HEK293 (cell line): ENCODE measurements around the gene POLR1H.
"Not testable (repeated sequence)": the region's sequence is repeated elsewhere in the genome, so short reads cannot be mapped to it uniquely, and the experiment has no call there.

ENCODE experiments used
- FEZF1 ChIP-seq: fragments of 450-650 bp; formaldehyde crosslinking; IDR thresholded peaks from 2 replicates; pipeline ENCODE4 v1.5.1; 2016; ENCODE audit warnings: missing biosample characterization, missing genetic modification characterization
- SP2 ChIP-seq: fragments of 450-650 bp; formaldehyde crosslinking; IDR thresholded peaks from 2 replicates; pipeline ENCODE4 v1.5.1; 2016; ENCODE audit warnings: missing biosample characterization, missing genetic modification characterization
- YY1 ChIP-seq: fragments of 450-650 bp; formaldehyde crosslinking; IDR thresholded peaks from 2 replicates; pipeline ENCODE4 v1.5.1; 2018; ENCODE audit warnings: missing biosample characterization, missing genetic modification characterization
- ZNF544 ChIP-seq: fragments of 450-650 bp; formaldehyde crosslinking; IDR thresholded peaks from 2 replicates; pipeline ENCODE4 v1.5.0; 2017; ENCODE audit warnings: missing biosample characterization, missing genetic modification characterization
- TF ChIP-seq, protein P1 (sequence below): fragments of 450-650 bp; formaldehyde crosslinking; IDR thresholded peaks from 2 replicates; pipeline ENCODE4 v1.5.1; 2016; ENCODE audit warnings: missing biosample characterization, missing genetic modification characterization
- TF ChIP-seq, protein P2 (sequence below): fragments of 450-650 bp; formaldehyde crosslinking; IDR thresholded peaks from 2 replicates; pipeline ENCODE4 v1.5.1; 2016; ENCODE audit warnings: missing biosample characterization, missing genetic modification characterization
- TF ChIP-seq, protein P3 (sequence below): fragments of 450-650 bp; formaldehyde crosslinking; IDR thresholded peaks from 2 replicates; pipeline ENCODE4 v1.5.1; 2016; ENCODE audit warnings: missing biosample characterization, missing genetic modification characterization
- TF ChIP-seq, protein P4 (sequence below): fragments of 450-650 bp; formaldehyde crosslinking; IDR thresholded peaks from 2 replicates; pipeline ENCODE4 v1.5.1; 2016; ENCODE audit warnings: missing biosample characterization, missing genetic modification characterization, low read depth
- TF ChIP-seq, protein P5 (sequence below): fragments of 450-650 bp; formaldehyde crosslinking; IDR thresholded peaks from 2 replicates; pipeline ENCODE4 v1.5.1; 2016; ENCODE audit warnings: missing biosample characterization, missing genetic modification characterization
- TF ChIP-seq, protein P6 (sequence below): fragments of 450-650 bp; formaldehyde crosslinking; IDR thresholded peaks from 2 replicates; pipeline ENCODE4 v1.5.1; 2017; ENCODE audit warnings: missing biosample characterization, missing genetic modification characterization

DNA sequence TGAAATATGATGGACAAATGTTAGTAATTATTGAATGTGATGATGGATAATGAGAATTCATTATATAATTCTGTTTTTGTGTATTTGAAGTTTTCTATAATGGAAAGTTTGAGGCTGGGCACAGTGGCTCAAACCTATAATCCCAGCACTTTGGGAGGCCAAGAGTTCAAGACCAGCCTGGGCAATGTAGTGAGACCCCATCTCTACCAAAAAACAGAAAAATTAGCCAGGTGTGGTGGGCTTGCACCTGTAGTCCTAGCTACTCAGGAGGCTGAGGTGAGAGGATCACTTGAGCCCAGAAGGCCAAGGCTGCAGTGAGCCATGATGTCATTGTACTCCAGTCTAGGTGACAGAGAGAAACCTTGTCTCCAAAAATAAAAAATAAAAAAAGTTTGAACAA, 38.4 kb upstream of the POLR1H start:
- TF ChIP-seq FEZF1, YY1, SP2, ZNF544 (tag by site-specific recombination): not testable (repeated sequence)
- TF ChIP-seq, protein P1, sequence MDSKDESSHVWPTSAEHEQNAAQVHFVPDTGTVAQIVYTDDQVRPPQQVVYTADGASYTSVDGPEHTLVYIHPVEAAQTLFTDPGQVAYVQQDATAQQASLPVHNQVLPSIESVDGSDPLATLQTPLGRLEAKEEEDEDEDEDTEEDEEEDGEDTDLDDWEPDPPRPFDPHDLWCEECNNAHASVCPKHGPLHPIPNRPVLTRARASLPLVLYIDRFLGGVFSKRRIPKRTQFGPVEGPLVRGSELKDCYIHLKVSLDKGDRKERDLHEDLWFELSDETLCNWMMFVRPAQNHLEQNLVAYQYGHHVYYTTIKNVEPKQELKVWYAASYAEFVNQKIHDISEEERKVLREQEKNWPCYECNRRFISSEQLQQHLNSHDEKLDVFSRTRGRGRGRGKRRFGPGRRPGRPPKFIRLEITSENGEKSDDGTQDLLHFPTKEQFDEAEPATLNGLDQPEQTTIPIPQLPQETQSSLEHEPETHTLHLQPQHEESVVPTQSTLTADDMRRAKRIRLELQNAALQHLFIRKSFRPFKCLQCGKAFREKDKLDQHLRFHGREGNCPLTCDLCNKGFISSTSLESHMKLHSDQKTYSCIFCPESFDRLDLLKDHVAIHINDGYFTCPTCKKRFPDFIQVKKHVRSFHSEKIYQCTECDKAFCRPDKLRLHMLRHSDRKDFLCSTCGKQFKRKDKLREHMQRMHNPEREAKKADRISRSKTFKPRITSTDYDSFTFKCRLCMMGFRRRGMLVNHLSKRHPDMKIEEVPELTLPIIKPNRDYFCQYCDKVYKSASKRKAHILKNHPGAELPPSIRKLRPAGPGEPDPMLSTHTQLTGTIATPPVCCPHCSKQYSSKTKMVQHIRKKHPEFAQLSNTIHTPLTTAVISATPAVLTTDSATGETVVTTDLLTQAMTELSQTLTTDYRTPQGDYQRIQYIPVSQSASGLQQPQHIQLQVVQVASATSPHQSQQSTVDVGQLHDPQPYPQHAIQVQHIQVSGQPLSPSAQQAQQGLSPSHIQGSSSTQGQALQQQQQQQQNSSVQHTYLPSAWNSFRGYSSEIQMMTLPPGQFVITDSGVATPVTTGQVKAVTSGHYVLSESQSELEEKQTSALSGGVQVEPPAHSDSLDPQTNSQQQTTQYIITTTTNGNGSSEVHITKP: not testable (repeated sequence)
- TF ChIP-seq, protein P2, sequence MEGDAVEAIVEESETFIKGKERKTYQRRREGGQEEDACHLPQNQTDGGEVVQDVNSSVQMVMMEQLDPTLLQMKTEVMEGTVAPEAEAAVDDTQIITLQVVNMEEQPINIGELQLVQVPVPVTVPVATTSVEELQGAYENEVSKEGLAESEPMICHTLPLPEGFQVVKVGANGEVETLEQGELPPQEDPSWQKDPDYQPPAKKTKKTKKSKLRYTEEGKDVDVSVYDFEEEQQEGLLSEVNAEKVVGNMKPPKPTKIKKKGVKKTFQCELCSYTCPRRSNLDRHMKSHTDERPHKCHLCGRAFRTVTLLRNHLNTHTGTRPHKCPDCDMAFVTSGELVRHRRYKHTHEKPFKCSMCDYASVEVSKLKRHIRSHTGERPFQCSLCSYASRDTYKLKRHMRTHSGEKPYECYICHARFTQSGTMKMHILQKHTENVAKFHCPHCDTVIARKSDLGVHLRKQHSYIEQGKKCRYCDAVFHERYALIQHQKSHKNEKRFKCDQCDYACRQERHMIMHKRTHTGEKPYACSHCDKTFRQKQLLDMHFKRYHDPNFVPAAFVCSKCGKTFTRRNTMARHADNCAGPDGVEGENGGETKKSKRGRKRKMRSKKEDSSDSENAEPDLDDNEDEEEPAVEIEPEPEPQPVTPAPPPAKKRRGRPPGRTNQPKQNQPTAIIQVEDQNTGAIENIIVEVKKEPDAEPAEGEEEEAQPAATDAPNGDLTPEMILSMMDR (tag by site-specific recombination): not testable (repeated sequence)
- TF ChIP-seq, protein P3, sequence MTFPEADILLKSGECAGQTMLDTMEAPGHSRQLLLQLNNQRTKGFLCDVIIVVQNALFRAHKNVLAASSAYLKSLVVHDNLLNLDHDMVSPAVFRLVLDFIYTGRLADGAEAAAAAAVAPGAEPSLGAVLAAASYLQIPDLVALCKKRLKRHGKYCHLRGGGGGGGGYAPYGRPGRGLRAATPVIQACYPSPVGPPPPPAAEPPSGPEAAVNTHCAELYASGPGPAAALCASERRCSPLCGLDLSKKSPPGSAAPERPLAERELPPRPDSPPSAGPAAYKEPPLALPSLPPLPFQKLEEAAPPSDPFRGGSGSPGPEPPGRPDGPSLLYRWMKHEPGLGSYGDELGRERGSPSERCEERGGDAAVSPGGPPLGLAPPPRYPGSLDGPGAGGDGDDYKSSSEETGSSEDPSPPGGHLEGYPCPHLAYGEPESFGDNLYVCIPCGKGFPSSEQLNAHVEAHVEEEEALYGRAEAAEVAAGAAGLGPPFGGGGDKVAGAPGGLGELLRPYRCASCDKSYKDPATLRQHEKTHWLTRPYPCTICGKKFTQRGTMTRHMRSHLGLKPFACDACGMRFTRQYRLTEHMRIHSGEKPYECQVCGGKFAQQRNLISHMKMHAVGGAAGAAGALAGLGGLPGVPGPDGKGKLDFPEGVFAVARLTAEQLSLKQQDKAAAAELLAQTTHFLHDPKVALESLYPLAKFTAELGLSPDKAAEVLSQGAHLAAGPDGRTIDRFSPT (tag by site-specific recombination): not testable (repeated sequence)
- TF ChIP-seq, protein P4, sequence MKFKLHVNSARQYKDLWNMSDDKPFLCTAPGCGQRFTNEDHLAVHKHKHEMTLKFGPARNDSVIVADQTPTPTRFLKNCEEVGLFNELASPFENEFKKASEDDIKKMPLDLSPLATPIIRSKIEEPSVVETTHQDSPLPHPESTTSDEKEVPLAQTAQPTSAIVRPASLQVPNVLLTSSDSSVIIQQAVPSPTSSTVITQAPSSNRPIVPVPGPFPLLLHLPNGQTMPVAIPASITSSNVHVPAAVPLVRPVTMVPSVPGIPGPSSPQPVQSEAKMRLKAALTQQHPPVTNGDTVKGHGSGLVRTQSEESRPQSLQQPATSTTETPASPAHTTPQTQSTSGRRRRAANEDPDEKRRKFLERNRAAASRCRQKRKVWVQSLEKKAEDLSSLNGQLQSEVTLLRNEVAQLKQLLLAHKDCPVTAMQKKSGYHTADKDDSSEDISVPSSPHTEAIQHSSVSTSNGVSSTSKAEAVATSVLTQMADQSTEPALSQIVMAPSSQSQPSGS (tag by site-specific recombination): not testable (repeated sequence)
- TF ChIP-seq, protein P5, sequence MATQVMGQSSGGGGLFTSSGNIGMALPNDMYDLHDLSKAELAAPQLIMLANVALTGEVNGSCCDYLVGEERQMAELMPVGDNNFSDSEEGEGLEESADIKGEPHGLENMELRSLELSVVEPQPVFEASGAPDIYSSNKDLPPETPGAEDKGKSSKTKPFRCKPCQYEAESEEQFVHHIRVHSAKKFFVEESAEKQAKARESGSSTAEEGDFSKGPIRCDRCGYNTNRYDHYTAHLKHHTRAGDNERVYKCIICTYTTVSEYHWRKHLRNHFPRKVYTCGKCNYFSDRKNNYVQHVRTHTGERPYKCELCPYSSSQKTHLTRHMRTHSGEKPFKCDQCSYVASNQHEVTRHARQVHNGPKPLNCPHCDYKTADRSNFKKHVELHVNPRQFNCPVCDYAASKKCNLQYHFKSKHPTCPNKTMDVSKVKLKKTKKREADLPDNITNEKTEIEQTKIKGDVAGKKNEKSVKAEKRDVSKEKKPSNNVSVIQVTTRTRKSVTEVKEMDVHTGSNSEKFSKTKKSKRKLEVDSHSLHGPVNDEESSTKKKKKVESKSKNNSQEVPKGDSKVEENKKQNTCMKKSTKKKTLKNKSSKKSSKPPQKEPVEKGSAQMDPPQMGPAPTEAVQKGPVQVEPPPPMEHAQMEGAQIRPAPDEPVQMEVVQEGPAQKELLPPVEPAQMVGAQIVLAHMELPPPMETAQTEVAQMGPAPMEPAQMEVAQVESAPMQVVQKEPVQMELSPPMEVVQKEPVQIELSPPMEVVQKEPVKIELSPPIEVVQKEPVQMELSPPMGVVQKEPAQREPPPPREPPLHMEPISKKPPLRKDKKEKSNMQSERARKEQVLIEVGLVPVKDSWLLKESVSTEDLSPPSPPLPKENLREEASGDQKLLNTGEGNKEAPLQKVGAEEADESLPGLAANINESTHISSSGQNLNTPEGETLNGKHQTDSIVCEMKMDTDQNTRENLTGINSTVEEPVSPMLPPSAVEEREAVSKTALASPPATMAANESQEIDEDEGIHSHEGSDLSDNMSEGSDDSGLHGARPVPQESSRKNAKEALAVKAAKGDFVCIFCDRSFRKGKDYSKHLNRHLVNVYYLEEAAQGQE (tag by site-specific recombination): not testable (repeated sequence)
- TF ChIP-seq, protein P6, sequence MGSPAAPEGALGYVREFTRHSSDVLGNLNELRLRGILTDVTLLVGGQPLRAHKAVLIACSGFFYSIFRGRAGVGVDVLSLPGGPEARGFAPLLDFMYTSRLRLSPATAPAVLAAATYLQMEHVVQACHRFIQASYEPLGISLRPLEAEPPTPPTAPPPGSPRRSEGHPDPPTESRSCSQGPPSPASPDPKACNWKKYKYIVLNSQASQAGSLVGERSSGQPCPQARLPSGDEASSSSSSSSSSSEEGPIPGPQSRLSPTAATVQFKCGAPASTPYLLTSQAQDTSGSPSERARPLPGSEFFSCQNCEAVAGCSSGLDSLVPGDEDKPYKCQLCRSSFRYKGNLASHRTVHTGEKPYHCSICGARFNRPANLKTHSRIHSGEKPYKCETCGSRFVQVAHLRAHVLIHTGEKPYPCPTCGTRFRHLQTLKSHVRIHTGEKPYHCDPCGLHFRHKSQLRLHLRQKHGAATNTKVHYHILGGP: not testable (repeated sequence)
